GM20000 (cell line): ENCODE data around the gene SMARCA1.

Experiments used
- DNase-seq: peaks from one replicate; pipeline ENCODE4 v3.0.0; 2012; ENCODE audit warnings: low spot score
- CTCF ChIP-seq: IDR thresholded peaks from 2 replicates; pipeline ENCODE4 v1.5.1; 2012; ENCODE audit warnings: mild to moderate bottlenecking, control low read depth; ENCODE audit errors: extremely low read depth, missing control alignments

The SMARCA1 gene

GRCh38 chrX:129404670-129405008, 118.7 kb downstream of the SMARCA1 start:
- DNase-seq: no peak
- no peak for TF ChIP-seq CTCF

- no peak for DNase-seq
- TF ChIP-seq CTCF: no peak
These were observed 119.2 kb downstream of the SMARCA1 start for GRCh38 chrX:129403974-129404669.
